Measurements from ENCODE around the gene BBS9. TPM values are rescaled to one million over a fixed set of nuclear protein-coding genes. Genes with fewer than 3 reads are reported as not detected.

Gene BBS9
- total RNA-seq, 6 experiments from 2014 or later: 3.0 to 8.0 (median 6.6) TPM

DNA sequence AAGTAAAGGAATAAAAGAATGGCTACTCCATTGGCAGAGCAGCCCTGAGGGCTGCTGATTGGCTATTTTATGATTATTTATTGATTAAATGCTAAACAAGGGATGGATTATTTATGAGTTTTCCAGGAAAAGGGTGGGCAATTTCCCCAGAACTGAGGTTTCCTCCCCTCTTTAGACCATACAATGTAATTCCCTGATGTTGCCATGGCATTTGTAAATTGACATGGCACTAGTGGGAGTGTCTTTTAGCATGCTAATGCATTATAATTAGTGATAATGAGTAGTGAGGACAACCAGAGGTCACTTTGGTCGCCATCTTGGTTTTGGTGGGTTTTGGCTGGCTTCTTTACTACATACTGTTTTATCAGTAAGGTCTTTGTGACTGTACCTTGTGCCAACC, 55.5 kb downstream of the BBS9 start:
- H3K27me3 ChIP-seq: no peaks in the 10 kb centered on the region
- intact Hi-C loops (cut with DNase I): no loop called here
- DNase-seq (no peak), ATAC-seq (no peak)
- H3K27ac ChIP-seq: no peak overlapping the region
- H3K4me1 ChIP-seq: no peaks in the 10 kb centered on the region
- no peak overlapping the region for H3K4me3 ChIP-seq
- TF ChIP-seq, protein P1, sequence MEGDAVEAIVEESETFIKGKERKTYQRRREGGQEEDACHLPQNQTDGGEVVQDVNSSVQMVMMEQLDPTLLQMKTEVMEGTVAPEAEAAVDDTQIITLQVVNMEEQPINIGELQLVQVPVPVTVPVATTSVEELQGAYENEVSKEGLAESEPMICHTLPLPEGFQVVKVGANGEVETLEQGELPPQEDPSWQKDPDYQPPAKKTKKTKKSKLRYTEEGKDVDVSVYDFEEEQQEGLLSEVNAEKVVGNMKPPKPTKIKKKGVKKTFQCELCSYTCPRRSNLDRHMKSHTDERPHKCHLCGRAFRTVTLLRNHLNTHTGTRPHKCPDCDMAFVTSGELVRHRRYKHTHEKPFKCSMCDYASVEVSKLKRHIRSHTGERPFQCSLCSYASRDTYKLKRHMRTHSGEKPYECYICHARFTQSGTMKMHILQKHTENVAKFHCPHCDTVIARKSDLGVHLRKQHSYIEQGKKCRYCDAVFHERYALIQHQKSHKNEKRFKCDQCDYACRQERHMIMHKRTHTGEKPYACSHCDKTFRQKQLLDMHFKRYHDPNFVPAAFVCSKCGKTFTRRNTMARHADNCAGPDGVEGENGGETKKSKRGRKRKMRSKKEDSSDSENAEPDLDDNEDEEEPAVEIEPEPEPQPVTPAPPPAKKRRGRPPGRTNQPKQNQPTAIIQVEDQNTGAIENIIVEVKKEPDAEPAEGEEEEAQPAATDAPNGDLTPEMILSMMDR (IDR thresholded peaks at IDR 0.05): no peak
- TF ChIP-seq POLR2A (IDR thresholded peaks at IDR 0.05): no peak
- whole genome bisulfite sequencing (ENCODE audit: insufficient coverage, low coverage, low lambda C conversion rate, missing lambda C conversion rate): 80% methylated on average over 1 of the region's 1 CpG
- H3K9me3 ChIP-seq: no peaks in the 10 kb centered on the region
- no peaks in the 10 kb centered on the region for H3K36me3 ChIP-seq

DNA sequence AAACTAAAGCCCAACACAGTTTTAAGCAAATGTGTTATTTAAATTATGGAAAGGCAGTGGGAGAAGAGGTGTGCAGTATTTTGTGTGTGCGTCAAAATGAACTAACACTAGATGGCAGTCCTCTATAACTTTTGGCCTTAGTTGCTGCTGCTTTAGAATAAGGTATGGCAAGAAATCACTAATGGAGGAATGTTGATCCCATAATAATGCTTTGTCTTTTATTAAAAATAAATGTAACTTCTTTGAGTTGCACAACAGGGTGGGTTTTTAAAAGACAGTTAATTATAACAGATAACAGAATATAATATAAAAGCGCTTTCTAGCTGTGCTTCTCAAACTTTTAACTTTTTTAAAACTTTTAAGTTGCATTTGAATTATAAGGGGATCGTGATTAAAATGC, 56.4 kb downstream of the BBS9 start:
- intact Hi-C loops (cut with DNase I): no loop called here
- Histone ChIP-seq H3K36me3 (no peaks in the 10 kb centered on the region), H3K4me1 (no peaks in the 10 kb centered on the region), H3K9me3 (no peaks in the 10 kb centered on the region), H3K27ac (no peak overlapping the region), H3K4me3 (no peak overlapping the region), H3K27me3 (no peaks in the 10 kb centered on the region)
- WGBS (ENCODE audit: insufficient coverage, low coverage, low lambda C conversion rate, missing lambda C conversion rate): 57% methylated on average over 3 of the region's 3 CpGs
- ATAC-seq (peak; percentile 80 to 87 (median 82)), DNase-seq (no peak)
- no peak for TF ChIP-seq POLR2A (IDR thresholded peaks at IDR 0.05)
- TF ChIP-seq, protein P1 (IDR thresholded peaks at IDR 0.05): peak; percentile 61 to 76 (median 62)

DNA sequence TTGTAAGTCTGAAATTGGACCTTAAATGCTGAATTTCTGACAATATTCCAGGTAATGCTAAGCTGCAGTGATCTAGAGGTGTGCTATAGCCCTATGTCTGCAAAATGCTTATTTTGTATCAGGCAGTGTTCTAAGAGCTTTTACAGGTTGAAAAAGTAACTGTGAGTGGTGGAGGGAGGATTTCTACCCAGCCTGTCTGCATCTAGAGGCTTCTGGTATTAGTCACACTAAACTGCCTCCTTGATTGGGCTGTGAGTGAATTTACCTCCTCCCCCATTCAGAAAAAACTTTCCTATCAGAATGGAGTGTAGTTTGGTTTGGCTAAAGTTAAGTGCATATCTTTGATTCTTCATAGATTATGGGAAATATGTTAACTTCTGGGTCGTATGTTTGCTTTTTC, 56.8 kb downstream of the BBS9 start:
- TF ChIP-seq POLR2A (IDR thresholded peaks at IDR 0.05): no peak
- TF ChIP-seq, protein P1 (IDR thresholded peaks at IDR 0.05): no peak
- H3K9me3 ChIP-seq: no peaks in the 10 kb centered on the region
- no peaks in the 10 kb centered on the region for H3K36me3 ChIP-seq
- no peak overlapping the region for H3K27ac ChIP-seq
- no peaks in the 10 kb centered on the region for H3K27me3 ChIP-seq
- H3K4me1 ChIP-seq: no peaks in the 10 kb centered on the region
- ATAC-seq (no peak), DNase-seq (no peak)
- H3K4me3 ChIP-seq: no peak overlapping the region
- 50% methylated on average over 1 of the region's 1 CpG for WGBS (ENCODE audit: insufficient coverage, low coverage, low lambda C conversion rate, missing lambda C conversion rate)
- intact Hi-C loops (cut with DNase I): no loop called here

DNA sequence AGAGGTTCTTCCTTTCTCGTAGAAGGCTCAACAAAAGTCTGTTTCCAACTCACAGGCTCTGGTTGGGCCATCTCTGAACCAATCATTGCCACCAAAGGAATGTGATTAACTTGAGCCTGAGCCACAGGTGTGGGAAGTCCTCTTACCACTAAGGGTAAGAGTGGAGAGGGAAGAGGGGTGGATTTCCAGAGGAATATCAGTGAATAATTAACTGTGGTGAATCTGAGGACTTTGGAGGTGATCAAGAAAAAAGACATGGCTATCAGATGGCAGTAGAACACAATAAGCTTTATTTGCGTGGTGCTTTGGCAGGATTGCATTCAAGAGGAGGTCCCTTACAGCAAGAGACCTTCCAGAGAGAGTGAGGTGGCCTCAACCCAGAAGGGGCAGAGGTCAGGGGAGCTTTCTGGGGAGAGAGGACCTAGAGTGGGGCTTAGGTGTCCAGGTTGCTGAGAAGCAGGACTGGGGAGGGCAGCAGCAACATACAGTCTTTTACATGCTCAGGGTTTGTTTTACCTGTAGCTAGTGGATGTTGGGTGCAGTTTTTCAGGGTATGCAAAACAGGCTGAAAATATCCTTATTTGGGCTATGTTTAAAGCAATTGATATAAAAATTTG, 61.4 kb downstream of the BBS9 start:
- TF ChIP-seq, protein P1 (IDR thresholded peaks at IDR 0.05): no peak
- no peak for TF ChIP-seq POLR2A (IDR thresholded peaks at IDR 0.05)
- Histone ChIP-seq H3K9me3 (no peaks in the 10 kb centered on the region), H3K27ac (peak overlapping the region in 1 of 3 donors; percentile 33), H3K36me3 (no peaks in the 10 kb centered on the region), H3K4me3 (peak overlapping the region in 1 of 3 donors; percentile 35), H3K27me3 (no peaks in the 10 kb centered on the region), H3K4me1 (no peaks in the 10 kb centered on the region)
- intact Hi-C loops (cut with DNase I): no loop called here
- DNase-seq (no peak), ATAC-seq (peak; percentile 60 to 74 (median 66))
- 53% methylated on average over 2 of the region's 2 CpGs for WGBS (ENCODE audit: insufficient coverage, low coverage, low lambda C conversion rate, missing lambda C conversion rate)

DNA sequence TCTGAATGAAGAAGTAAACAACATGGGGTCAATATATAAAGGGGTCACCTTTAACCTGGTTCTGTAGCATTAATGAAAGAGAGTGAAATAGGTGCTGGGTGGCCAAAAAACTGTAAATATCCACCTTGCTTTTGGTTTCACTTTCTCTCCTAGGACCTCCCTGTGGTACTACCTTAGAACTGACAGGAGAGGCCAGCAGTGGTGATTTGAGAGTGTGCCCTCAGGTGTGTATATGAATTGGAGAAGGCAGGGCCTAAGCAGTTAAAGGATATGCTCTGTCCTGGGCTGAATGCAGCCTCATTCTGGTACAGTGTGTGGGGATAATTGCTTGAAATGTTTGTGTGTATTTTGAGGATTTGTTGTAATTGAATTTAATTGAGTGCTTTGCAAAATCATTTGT, 62.0 kb downstream of the BBS9 start:
- intact Hi-C loops (cut with DNase I): no loop called here

More for the DNA sequence above, 62.0 kb downstream of the BBS9 start:
- Histone ChIP-seq H3K27ac (peak overlapping the region in 1 of 3 donors; percentile 33), H3K27me3 (no peaks in the 10 kb centered on the region), H3K4me3 (peak overlapping the region in 1 of 3 donors; percentile 35), H3K9me3 (no peaks in the 10 kb centered on the region), H3K36me3 (no peaks in the 10 kb centered on the region), H3K4me1 (no peaks in the 10 kb centered on the region)
- TF ChIP-seq, protein P1 (IDR thresholded peaks at IDR 0.05): peak in 2 of 4 donors; percentile 13 to 20
- TF ChIP-seq POLR2A (IDR thresholded peaks at IDR 0.05): no peak
- ATAC-seq (peak; percentile 93 to 99 (median 96)), DNase-seq (no peak)

All from right lobe of liver (tissue), 6 donors.